T1000 (cell line): Measurements from ENCODE around the gene PGBD5.
"Not testable (repeated sequence)": the region's sequence is repeated elsewhere in the genome, so short reads cannot be mapped to it uniquely, and the experiment has no call there.

ENCODE experiments used
- DNase-seq: peaks from one replicate; lab custom pipeline; 2025; ENCODE audit warnings: mixed read lengths; lab: John Stamatoyannopoulos, UW

PGBD5 gene, protein sequence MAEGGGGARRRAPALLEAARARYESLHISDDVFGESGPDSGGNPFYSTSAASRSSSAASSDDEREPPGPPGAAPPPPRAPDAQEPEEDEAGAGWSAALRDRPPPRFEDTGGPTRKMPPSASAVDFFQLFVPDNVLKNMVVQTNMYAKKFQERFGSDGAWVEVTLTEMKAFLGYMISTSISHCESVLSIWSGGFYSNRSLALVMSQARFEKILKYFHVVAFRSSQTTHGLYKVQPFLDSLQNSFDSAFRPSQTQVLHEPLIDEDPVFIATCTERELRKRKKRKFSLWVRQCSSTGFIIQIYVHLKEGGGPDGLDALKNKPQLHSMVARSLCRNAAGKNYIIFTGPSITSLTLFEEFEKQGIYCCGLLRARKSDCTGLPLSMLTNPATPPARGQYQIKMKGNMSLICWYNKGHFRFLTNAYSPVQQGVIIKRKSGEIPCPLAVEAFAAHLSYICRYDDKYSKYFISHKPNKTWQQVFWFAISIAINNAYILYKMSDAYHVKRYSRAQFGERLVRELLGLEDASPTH

DNA sequence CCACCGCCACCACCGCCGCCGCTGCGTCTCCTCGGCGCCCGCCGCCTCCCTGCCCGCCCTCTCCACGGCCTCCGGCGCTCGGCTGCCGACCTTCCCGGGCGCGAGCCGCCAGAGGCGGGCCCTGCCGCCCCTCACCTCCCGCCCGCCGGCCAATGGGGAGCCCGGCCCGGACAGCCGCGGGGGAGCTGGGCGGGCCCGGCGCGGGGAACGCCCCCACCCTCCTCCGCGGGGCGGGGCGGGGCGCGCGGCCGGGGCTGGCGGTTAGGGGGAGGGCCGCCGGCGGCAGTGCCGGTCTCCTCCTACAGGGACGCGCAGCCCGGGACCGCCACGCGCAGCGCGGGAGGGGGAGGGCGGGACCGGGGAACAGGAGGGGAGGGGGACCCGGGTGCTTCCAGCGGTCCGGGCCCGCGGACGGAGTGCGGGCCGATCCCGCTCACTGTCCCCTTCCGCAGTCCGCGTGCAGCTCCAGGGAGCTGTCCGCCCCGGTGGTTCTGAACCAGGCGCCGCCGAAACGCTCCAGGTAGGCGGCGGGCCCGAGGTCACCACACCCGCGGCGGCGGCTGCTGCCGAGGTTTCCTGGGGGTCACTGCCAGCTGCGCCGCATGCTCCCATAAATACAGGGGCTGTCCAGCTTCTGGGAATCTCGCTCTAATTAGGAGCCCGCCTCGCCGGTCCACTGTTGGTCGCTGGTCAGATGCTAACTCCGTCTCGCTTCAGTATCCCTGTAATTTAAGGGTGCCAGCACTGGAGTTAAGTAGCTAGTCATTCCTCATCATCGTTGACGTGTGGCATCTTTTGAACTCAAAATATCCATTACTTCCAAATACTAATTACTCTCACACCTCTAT is at the start of gene PGBD5:
Gene PGBD5, minus strand, starts transcription at position 87 of the 848 bp plus-strand sequence. CDS start 404 bp downstream, outside the sequence.
- DNase-seq, result peak; percentile 75

DNA sequence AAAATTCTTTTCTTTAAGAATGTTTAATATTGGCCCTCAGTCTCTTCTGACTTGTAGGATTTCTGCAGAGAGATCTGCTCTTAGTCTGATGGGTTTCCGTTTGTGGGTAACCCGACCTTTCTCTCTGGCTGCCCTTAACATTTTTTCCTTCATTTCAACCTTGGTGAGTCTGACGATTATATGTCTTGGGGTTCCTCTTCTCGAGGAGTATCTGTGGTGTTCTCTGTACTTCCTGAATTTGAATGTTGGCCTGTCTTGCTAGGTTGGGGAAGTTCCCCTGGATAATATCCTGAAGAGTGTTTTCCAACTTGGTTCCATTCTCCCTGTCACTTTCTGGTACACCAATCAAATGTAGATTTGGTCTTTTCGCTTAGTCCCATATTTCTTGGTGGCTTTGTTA is 48.8 kb upstream of the PGBD5 start:
- DNase-seq, result not testable (repeated sequence)

DNA sequence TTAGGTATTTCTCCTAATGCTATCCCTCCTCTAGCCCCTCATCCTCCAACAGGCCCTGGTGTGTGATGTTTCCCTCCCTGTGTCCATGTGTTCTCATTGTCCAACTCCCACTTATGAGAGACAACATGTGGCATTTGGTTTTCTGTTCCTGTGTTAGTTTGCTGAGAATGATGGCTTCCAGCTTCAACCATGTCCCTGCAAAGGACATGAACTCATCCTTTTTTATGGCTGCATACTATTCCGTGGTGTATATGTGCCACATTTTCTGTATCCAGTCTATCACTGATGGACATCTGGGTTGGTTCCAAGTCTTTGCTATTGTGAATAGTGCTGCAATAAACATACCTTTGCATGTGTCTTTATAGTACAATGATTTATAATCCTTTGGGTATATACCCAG is 44.6 kb upstream of the PGBD5 start:
- not testable (repeated sequence) for DNase-seq

- DNase-seq, result no peak
Measured at GRCh38 chr1:230469271-230469670, 43.1 kb upstream of the PGBD5 start.

DNA sequence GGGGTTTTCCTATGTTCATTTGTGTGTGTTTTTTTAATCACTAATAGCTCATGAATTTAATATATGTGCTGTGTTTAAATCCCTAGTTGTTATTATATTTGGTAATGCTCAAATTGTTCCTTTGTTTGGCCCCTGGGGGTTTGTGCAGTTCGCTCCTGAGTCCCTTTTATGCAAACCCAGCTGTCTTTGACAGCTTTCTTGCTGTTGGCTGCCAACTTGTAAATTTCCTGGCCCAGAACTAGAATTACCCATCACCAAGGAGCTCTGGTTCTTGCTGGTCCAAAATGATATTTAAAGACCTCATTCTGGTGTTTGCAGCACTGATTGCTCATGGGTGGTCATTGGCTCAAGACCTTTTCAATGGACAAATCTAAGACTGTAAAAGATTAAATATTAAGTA is 39.6 kb upstream of the PGBD5 start:
- no peak for DNase-seq

DNA sequence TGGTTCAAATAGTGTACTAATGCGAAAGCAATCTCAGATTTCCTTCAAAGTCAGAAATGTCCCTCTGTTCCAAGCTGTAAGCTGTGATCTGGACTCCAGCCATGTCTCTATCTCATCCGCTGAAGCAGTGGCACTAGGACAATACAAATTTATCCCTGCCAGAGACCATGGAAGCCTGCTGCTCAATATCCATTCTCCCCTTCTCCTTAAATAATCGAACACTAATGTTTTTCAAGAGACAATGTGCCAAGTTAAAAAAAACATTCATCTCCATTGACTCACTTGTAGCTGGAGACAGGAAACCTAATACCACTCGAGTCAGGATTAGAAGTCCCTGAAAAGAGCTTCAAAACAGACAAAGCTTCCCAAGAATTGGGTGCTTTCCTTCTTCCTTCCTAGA is 38.5 kb upstream of the PGBD5 start:
- no peak for DNase-seq

DNA sequence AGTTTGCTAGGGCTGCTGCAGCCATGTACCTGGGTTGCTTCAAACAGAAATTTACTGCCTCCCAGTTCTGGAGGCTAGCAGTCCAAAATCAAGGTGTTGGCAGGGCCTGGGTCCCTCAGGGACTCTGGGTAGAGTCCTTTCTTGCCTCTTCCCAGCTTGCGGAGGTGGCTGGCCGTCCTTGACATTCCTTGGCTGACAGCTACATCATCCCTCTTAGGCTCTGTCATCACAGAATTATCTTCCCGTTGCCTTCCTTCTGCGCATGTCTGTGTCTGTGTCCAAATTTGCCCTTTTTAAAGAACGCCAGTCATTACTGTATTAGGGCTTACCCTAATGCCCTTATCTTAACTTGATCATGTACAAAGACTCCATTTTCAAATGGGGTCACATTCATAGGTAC is 37.6 kb upstream of the PGBD5 start:
- DNase-seq, result no peak

- DNase-seq, result no peak
Measured at GRCh38 chr1:230463326-230463725, 37.2 kb upstream of the PGBD5 start.

DNA sequence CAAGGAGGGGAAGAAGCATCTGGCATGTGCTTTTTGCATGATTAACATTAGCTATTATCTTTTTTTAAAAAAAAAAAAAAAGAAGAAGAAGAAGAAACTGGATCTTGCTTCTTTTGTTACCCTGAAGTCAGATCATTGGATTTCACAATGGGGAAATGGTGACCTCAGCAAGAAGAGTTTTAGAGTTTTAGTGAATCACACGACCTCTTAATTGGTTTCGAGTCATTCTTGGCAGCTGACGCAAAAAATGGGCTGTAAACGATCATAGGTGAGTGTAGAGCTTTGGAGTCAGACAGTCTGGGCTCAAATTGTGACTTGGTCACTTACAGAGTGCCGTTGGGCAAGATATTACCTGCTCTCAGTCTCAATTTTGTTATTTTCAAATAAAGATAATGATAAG is 33.3 kb upstream of the PGBD5 start:
- peak; percentile 4 for DNase-seq

DNA sequence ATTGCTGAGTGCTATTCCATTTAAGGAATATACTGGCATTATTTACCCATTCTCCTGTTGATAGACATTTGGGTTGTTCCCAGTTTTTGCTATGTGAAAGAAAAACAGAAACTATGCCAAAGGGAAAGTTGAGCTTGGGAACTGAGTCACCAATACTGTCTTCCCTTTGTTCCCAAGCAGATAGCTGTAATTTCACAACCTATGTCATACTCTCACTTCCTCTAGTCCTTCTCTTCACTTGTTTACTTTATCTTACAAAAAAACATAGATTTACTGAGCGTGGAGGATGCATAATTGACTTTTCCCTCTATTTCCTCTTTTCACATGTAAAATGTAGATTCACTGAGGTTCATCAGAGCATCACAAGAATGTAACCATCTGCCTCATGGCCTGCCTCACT is 32.4 kb upstream of the PGBD5 start:
- no peak for DNase-seq

DNA sequence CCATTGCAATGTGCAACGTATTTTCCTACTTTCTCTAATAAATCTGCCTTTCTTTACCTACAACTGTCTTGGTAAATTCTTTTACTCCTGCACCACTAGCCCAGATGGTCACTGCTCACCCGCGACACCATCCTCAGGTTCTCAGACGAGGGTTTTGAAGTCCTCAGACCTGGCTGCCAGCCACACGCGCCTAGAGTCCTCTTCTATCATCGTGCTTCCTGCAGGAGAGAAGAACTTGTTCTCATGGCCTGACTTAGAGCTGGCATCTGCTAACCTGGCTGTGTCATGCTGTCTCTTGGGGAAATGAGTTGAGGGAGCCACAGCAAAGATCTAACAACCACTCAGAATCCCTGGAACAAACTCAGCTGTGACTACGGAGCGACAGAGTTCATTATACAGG is 30.3 kb upstream of the PGBD5 start:
- no peak for DNase-seq

DNA sequence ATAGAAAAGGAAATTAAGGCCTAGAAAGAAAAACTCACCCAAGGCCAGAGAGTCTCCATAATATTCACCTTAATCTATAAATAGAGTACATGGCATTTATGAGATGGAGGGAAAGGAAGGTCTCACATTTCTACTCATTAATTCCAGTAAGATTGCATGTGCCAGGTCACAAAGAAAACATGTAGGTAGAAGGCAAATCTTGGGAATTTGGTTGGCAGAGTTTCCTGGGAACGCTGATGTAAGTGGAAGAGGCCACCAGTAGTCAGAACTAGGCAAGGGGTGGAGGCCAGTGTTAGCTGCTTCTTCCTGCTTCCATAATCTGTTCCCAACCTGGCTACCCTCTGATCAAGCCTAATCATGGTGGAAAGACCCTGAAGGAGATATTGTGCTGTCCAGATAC is 29.2 kb upstream of the PGBD5 start:
- no peak for DNase-seq

- no peak for DNase-seq
Measured at GRCh38 chr1:230453377-230453776, 27.2 kb upstream of the PGBD5 start.

DNA sequence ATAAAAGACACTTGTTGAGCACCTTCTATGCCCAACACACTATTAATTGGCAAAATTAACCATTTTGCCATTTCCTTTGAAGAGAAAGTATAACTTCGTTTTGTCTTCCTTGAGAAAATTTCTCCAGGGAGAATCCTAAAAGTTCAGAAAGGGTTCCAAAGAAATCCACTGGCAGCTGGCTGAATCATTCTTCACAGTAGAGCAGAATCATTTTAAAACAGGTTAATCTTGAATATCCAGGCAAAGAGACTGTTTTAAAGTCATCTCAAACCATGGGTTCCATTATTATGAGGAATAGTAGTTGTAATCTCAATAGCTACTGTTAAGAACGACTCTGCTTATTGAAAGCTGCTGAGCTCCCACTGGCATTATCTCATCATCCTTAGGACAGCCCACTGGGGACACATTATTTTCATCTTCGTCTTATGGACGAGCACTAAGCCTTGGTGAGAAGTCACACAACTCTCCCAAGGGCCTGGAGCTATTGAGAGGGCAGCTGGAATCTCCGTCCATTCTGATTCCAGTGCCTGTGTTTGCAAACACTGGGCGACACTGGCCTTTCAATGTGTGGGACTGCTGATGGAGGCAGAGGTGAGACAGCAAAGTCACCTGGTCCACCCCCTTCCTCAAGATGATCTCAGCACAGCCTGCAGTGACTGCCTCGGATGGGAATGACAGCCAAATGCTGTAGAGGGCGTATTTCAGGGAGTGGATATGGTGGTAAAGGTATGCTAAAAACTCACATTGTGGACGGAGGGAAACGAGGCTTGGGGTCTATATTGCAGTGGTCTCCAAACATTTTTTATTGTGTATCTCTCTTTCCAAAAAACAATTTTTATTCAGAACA is 15.3 kb upstream of the PGBD5 start:
- no peak for DNase-seq

DNA sequence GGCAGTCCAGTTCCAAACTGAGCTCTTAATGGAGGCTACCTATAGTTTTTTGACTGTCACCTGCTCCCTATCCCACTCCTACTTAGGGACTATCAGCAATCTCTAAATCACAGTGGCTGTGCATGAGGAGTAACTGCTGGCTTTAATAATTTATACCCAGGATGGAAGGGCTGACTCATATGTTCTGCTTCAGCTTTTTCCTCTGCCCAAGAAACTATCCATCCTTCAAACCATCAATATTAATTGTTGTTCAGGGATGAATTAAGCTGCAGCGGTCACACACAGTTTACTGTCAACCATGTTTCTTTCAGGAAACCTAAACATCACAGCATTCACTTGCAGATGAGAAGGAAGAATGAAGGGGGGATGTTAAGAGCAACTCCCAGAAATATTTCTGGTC is 9.0 kb upstream of the PGBD5 start:
- no peak for DNase-seq

GRCh38 chr1:230431527-230431926 is 5.4 kb upstream of the PGBD5 start:
- no peak for DNase-seq

- DNase-seq, result no peak
Measured at GRCh38 chr1:230430499-230430898, 4.4 kb upstream of the PGBD5 start.

DNA sequence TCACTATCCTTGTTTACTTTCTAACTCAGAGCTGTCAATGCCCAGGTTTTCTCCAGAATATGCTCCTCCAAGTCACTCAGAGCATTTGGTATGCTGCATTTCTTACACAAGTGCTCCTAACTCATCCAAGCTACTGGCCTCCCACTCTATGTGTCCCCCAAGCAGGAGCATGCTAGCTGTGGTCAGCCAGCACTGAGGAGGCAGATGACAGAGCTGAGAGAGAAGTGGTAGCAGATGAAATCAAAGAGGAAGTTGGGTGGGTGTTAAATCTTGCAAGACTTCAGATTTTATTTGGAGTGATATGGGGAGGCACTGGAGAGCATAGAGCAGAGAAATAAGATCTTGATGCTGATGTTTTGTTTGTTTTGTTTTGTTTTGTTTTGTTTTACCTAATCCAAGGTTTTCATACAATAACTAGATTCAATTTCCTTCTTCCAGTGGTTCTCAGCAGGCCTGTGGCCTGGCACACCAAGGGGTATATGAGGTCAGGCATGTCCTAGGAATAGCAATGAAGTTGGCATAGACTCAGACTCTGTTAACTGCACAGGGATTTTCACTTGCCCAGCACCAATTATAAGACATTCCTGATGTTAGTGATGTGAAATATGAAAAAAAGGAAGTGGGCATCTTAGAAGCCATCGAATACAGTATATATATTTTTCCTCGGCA is 3.1 kb upstream of the PGBD5 start:
- no peak for DNase-seq

DNA sequence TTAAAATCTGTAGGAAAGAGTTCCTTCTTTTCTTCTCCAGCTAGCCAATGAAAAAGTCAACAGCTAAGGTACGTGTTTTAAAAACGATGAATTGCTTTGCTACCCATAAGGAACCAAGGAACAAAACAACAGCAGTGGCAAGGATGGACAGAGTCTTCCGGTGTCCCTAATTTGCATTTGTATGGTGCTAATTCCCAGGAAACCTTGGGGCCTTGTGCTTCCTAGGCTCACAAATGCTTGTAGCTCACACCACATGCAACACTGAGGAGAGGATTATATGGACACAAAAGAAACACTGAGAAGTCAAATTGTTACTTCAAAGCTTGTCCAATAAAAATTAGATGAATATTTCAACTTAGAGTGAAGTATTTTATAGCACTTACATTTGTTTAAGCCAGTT is 1.8 kb upstream of the PGBD5 start:
- DNase-seq, result no peak

GRCh38 chr1:230427094-230427876 is 1.2 kb upstream of the PGBD5 start:
- DNase-seq, result no peak
